Measurements from ENCODE around the gene HSPG2. TPM values are rescaled to one million over a fixed set of nuclear protein-coding genes. Genes with fewer than 3 reads are reported as not detected.
A peak's percentile ranks its signal among the peaks of the same experiment; 100 is the strongest.
"Not testable (repeated sequence)": the region's sequence is repeated elsewhere in the genome, so short reads cannot be mapped to it uniquely, and the experiment has no call there.

HSPG2 gene
- total RNA-seq, 2 experiments from 2014 or later = 1.6 to 4.7 TPM

DNA sequence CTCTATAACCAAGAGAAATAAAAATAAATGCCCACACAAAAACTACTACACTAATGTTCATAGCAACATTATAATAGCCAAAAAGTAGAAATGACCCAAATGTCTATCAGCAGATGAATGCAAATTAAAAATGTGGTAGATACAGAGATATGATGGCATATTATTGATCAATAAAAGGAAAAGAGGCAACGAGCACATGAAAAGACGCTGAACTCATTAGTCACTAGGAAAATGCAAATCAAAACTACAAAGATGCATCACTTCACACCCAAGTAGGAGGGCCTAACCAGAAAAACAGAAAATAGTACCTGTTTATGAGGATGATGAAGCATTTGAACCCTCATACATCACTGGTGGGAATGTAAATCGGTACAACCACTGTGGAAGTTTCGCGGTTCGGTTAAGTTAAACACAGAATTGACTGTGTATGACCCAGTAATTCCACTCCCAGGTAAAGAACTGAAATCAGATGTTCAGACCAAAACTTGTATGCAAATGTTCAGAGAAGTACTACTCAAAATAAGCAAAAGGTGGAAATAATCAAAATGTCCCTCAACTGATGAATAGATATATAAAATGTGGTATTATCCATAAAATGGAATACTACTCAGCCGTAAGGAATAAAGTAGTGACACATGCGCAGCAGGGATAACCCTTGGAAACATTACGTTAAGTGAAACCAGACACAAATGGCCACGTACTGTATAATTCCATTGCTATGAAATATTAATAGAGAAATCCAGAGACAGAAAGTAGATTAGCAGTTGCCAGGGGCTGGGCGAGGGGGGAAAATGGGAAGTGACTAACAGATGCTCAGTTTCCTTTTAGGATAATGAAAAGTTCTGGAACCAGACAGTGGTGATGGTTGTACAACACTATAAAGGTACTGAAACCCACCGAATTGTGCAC, 157.2 kb downstream of the HSPG2 start:
- peak overlapping the region; percentile 85 for H3K4me3 ChIP-seq (ENCODE audit: low read depth, low read length, poor library complexity, severe bottlenecking)
- intact Hi-C loops (cut with micrococcal nuclease; ENCODE audit: unreplicated experiment) = no loop called here

DNA sequence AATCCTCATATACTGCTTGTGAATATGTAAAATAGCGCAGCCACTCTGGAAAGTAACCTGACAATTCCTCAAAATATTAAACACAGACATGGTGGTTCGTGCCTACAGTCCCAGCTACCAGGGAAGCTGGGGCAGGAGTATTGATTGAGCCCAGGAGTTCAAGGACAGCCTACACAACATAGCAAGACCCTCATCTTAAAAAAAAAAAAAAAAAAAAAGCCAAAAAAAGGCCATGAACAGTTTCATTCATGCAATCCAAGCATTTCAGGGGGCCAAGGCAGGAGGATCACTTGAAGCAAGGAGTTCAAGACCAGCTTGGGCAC, 158.7 kb downstream of the HSPG2 start:
- H3K79me2 ChIP-seq (ENCODE audit: insufficient read depth, low read depth, low read length) = peaks cover 91% of the 10 kb centered on the region
- TF ChIP-seq, protein P1, sequence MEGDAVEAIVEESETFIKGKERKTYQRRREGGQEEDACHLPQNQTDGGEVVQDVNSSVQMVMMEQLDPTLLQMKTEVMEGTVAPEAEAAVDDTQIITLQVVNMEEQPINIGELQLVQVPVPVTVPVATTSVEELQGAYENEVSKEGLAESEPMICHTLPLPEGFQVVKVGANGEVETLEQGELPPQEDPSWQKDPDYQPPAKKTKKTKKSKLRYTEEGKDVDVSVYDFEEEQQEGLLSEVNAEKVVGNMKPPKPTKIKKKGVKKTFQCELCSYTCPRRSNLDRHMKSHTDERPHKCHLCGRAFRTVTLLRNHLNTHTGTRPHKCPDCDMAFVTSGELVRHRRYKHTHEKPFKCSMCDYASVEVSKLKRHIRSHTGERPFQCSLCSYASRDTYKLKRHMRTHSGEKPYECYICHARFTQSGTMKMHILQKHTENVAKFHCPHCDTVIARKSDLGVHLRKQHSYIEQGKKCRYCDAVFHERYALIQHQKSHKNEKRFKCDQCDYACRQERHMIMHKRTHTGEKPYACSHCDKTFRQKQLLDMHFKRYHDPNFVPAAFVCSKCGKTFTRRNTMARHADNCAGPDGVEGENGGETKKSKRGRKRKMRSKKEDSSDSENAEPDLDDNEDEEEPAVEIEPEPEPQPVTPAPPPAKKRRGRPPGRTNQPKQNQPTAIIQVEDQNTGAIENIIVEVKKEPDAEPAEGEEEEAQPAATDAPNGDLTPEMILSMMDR (conservative IDR thresholded peaks at IDR 0.05; ENCODE audit: low read length) = no peak
- no peak for TF ChIP-seq EZH2phosphoT487 (IDR thresholded peaks at IDR 0.05; ENCODE audit: borderline replicate concordance, low read depth, low read length)
- BruUV-seq (replicated peaks) = no TSS peak
- intact Hi-C loops (cut with micrococcal nuclease; ENCODE audit: unreplicated experiment) = no loop called here
- no peak for DNase-seq (ENCODE audit: low spot score)
- ChIA-PET CTCF (ENCODE audit: unreplicated experiment) (no interaction called here), POLR2A (interaction anchor here (0.6 kb wide), 1 partner anchor 955 kb away, joined by 4 read pairs; no protein-coding TSS in a partner anchor)
- no peak overlapping the region for H2AFZ ChIP-seq (ENCODE audit: low read length)
- no peaks in the 10 kb centered on the region for H3K9me2 ChIP-seq (ENCODE audit: insufficient read depth, low read length)
- peaks cover 36% of the 10 kb centered on the region for H3K36me3 ChIP-seq (ENCODE audit: insufficient read depth, low read length)
- no peak overlapping the region for H3K4me2 ChIP-seq (ENCODE audit: low read length)
- H3K4me1 ChIP-seq (ENCODE audit: insufficient read depth, low read length, poor library complexity, severe bottlenecking) = peaks cover 34% of the 10 kb centered on the region
- H3K4me3 ChIP-seq (ENCODE audit: low read depth, low read length, poor library complexity, severe bottlenecking) = no peak overlapping the region
- H4K20me1 ChIP-seq (ENCODE audit: insufficient read depth, low read length) = peaks cover 16% of the 10 kb centered on the region
- H3K9me3 ChIP-seq (ENCODE audit: low read length) = no peaks in the 10 kb centered on the region
- H3K27ac ChIP-seq (ENCODE audit: low read depth, low read length, poor library complexity, severe bottlenecking) = no peak overlapping the region

More for the DNA sequence above, 157.2 kb downstream of the HSPG2 start:
- Histone ChIP-seq H3K4me1 (ENCODE audit: insufficient read depth, low read length, poor library complexity, severe bottlenecking) (peaks cover 29% of the 10 kb centered on the region), H3K9me2 (ENCODE audit: insufficient read depth, low read length) (no peaks in the 10 kb centered on the region), H3K4me2 (ENCODE audit: low read length) (peak overlapping the region; percentile 82), H3K36me3 (ENCODE audit: insufficient read depth, low read length) (peaks cover 27% of the 10 kb centered on the region), H4K20me1 (ENCODE audit: insufficient read depth, low read length) (peaks cover 16% of the 10 kb centered on the region), H3K79me2 (ENCODE audit: insufficient read depth, low read depth, low read length) (peaks cover 76% of the 10 kb centered on the region), H2AFZ (ENCODE audit: low read length) (no peak overlapping the region), H3K9me3 (ENCODE audit: low read length) (no peaks in the 10 kb centered on the region), H3K27ac (ENCODE audit: low read depth, low read length, poor library complexity, severe bottlenecking) (peak overlapping the region; percentile 32)
- BruUV-seq (replicated peaks) = TSS peak; percentile 38
- peak; percentile 19 for DNase-seq (ENCODE audit: low spot score)
- ChIA-PET POLR2A (interaction anchor here (1.0 kb wide), 1 partner anchor 45 kb away, joined by 3 read pairs; no protein-coding TSS in a partner anchor), CTCF (ENCODE audit: unreplicated experiment) (no interaction called here)
- no peak for TF ChIP-seq EZH2phosphoT487 (IDR thresholded peaks at IDR 0.05; ENCODE audit: borderline replicate concordance, low read depth, low read length)
- TF ChIP-seq, protein P1 (conservative IDR thresholded peaks at IDR 0.05; ENCODE audit: low read length) = no peak

DNA sequence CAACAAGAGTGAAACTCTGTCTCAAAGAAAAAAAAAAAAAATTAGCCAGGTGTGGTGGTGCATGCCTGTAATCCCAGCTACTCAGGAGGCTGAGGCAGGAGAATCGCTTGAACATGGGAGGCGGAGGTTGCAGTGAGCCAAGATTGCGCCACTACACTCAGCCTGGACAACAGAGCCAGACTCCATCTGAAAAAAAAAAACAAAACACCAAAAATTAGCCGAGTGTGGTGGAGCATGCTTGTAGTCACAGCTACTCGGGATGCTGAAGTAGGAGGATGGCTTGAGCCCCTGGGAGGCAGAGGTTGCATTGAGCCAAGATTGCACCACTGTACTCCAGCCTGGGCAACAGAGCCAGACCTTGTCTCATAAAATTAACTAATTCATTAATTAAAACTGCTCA, 160.2 kb downstream of the HSPG2 start:
- Histone ChIP-seq H3K36me3 (ENCODE audit: insufficient read depth, low read length) (peaks cover 46% of the 10 kb centered on the region), H3K79me2 (ENCODE audit: insufficient read depth, low read depth, low read length) (peaks cover 100% of the 10 kb centered on the region), H4K20me1 (ENCODE audit: insufficient read depth, low read length) (peaks cover 16% of the 10 kb centered on the region), H3K4me1 (ENCODE audit: insufficient read depth, low read length, poor library complexity, severe bottlenecking) (peaks cover 37% of the 10 kb centered on the region)
- DNase-seq (ENCODE audit: low spot score); H3K27ac ChIP-seq (ENCODE audit: low read depth, low read length, poor library complexity, severe bottlenecking); H3K4me2 ChIP-seq (ENCODE audit: low read length); H2AFZ ChIP-seq (ENCODE audit: low read length); CTCF ChIA-PET (ENCODE audit: unreplicated experiment); H3K9me3 ChIP-seq (ENCODE audit: low read length); H3K9me2 ChIP-seq (ENCODE audit: insufficient read depth, low read length); BruUV-seq (replicated peaks); H3K4me3 ChIP-seq (ENCODE audit: low read depth, low read length, poor library complexity, severe bottlenecking); intact Hi-C loops (cut with micrococcal nuclease; ENCODE audit: unreplicated experiment); POLR2A ChIA-PET: not testable (repeated sequence)
